Placental epithelial cell (primary cell): ENCODE measurements around the gene FOXD1. TPM values are rescaled to one million over a fixed set of nuclear protein-coding genes. Genes with fewer than 3 reads are reported as not detected.

Source experiments
- total RNA-seq: library from RNA; depleted of rRNA; stranded (reverse); fragments of >200 nt; gene quantifications from 2 replicates; pipeline ENCODE4 v1.2.3, GENCODE V29; 2012

FOXD1 gene
- 0.79 and 6.2 TPM in 2 replicates for total RNA-seq

GRCh38 chr5:73448463-73449136 is at the start of gene FOXD1:
TSS of gene FOXD1 (minus strand) at chr5:73448777. CDS start at chr5:73448362, 415 bp downstream.

Other genes starting within 250 kb of the FOXD1 start
- gene BTF3, start 49.7 kb upstream of the FOXD1 start, total RNA-seq, result 261 and 292 TPM in 2 replicates
- gene ANKRA2, start 116.9 kb upstream of the FOXD1 start, total RNA-seq, result 18.7 and 23.6 TPM in 2 replicates
- 11.4 and 16.1 TPM in 2 replicates for gene UTP15, start 117.0 kb upstream of the FOXD1 start, total RNA-seq
- 0.33 and 1.2 TPM in 2 replicates for gene ARHGEF28, start 177.4 kb upstream of the FOXD1 start, total RNA-seq